Activated CD4-positive, CD25-positive, alpha-beta regulatory T cell treated with anti-CD3 and anti-CD28 coated beads, Interleukin-2, amount 50 U/mL, for 16 hours (primary cell): ENCODE results near the gene TOP3A.

Experiments
- DNase-seq: peaks from one replicate; pipeline ENCODE4 v3.0.0-alpha.2; 2020; ENCODE audit warnings: low read depth, low spot score

Gene TOP3A

DNA sequence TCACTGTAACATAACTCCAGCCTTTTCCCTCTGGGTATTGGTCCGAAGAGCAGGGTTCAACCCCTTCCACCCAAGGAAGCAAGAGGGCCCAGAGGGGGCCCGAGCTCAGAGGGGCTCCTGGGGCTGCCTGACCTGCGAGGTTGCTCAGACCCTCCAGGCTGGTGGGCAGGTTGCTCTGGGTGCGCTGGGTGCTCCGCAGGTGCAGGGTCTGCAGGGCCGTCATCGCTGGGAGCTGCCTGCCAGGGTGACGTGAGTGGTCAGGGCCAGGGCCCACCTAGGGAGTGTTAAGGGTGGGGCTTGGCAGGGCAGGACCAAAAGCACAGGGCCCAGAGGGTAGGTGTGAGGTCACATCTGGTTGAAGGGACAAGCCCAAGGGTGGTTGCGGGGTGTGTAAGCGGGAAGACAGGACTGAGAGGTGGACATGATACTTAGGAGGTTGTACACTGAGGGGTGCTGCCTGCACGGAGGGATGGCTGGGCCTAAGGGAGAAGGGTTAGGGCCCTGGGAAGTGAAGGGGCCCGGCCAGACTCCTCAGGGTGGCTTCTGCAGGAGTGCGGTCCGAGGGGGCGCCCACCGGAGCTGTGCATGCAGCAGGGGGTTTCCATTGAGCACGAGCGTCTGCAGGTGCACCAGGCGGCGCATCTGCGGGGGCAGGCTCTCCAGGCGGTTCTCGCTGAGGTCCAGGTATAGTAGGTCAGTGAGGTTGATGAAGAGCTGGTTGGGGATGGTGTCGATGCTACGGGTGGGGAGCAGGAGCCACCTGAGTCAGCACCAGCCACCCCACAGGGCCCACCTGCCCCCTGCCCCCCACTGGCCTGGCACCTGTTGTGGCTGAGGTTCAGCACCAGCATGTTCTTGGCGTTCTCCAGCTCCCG is 60.6 kb downstream of the TOP3A start:
- DNase-seq: no peak

DNA sequence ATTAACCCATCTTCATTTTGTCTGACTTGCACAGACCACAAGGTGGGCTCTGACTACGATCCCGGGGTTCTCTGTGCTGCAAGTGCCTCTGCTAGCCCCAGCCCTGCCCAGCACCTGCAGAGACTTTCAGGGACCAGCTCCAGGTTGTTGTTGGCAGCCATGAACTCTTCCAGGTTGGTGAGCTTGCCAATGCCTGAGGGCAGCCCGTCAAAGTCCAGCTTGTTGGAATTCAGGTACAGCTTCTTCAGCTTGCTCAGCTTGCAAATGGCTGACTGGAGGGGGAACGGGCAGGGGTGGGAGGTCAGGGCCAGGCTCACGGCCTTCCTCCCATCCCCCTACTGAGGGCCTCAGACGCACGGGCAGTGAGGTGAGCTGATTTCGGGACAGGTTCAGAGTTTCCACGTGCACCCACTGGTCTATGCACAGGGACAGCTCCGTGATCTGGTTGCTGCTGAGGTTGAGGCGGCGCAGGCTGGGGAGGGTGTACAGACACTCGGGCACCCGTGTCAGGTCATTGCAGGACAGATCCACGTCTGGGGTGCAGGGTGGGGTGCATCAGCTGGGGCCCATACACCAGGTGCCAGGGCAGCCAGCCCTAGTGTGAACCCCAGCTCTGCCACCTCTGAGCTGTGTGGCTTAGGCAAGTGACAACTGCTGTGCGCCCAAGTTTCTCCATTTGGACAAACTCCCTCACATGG is 61.5 kb downstream of the TOP3A start:
- no peak for DNase-seq

DNA sequence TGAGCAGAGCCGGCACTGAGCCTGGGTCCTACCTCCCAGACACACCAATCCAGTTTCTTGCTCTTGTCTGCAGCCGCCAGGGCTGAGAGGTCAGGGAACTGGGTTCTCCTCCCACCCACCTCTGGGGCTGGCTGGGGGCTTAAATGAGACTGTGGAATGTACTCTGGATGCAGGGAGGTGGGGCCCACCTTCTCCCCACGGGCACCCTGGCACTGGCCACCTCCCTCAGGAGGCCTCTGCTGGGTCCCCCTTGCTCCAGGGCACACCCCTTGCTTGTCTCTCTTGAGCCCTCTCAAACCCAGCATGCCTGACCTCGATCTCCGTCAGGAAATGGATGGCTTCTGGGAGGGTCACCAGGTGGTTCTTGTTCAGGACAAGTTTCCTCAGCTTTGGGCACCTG is 62.6 kb downstream of the TOP3A start:
- DNase-seq: no peak

DNA sequence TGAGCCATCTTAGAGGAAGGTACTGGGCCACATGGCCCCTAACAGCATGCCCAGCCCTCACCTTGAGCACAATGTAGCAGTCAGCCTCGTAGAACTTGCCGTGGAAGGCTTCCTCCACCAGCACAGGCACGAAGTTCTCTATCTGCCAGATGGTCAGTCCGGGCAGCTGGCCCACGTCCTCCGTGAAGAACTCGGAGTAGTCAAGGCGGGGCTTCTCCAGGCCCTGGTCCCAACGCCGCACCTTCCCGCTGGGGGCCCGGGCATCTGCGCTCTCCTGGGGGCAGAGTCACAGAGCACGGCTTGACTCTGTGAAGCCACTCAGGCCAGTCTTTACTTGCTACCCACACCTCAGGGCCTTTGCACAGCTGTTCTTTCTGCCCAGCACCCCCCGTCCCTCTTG is 63.6 kb downstream of the TOP3A start:
- no peak for DNase-seq

DNA sequence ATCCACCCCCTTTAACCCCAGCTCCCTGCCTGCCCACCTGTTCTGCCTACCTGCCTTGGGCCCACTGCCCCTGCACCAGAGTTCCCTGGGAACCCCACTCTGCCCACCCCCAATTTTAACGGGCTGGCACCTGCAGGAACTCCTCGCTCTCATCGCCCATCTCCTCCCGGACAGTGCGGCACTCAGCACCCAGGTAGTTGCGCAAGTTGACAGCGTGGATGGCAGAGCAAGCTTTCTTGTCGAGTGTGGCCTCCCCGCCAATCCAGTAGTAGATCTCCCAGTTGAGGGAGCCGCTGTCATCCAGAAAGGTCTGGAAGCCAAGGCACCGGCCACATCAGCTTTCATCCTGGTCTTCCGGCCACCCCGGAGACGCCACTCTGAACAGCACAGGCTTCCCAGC is 64.1 kb downstream of the TOP3A start:
- DNase-seq: no peak

DNA sequence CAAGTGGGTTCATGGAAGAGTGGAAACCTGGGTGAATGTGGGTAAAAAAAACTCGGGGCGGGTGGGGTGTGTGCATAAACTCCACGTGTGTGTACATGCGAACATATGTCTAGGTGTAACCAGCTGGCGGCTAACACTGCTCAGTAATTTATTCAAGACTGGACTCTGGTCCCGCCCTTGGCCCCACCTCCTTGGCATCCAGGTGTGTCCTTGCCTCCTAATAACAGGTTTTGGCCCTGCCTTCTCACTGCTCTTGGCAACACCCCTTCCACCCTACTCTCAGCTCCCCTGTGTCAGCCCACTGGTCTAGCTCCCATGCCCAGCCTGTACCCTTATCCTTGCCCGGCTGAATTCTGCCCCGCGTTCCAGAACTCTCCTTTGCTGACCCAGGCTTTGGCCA is 64.5 kb downstream of the TOP3A start:
- no peak for DNase-seq

DNA sequence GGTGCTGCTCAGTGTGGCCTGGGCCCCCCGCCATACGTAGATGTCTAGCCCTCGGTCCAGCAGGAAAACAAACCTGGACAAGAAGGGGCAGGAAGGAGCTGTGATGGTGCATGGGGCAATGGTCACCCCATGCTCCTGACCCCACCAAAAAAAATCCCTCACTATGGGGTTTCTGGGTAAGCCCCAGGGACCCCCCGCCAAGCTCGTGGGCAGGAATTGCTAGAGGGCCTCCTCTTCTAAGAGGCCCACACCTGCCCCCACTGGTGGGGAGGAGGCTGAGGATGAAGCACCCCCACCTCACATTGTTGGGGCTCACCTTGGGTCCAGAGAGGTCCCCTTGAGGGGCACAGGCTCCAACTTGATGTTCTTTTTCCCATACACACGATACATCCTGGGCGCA is 66.0 kb downstream of the TOP3A start:
- no peak for DNase-seq

DNA sequence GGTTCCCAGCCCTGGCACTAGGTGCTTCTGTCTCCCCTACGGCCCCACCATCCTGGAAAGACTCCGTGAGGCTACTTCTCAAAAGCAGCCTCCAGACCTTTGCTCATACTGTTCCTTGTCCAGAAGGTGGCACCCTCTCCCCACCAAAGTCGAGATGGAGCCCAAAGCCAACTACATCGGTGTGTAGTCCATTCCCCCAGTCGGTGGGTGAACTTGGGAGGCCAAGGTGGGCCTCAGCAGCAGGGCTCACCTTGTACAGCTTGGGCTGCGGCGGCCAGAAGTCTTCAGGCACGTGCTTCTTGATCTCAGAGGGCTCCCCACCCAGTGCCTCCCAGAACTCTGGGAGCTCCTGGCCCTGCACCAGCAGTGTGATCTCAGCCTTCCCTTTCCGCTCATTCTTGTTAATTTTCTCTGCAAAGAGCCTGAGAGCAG is 66.5 kb downstream of the TOP3A start:
- peak; percentile 34 for DNase-seq

DNA sequence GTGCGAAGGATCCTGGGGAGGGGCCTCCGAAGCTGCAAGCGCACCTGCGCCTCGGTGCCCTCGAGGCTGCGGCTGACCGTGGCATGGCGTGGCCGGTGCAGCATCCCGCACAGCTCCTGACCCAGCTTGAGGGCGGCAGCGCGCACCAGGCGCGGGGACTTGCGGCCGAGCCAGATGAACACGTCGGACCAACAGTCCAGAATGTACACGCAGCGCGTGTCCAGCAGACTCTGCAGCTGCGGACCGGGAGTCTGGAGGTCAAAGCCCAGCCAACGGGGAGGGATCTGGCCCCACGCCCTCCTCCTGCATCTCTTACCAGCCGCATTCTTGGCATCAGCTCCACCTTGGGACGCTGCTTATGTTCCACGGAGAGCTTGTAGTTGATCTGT is 67.2 kb downstream of the TOP3A start:
- DNase-seq: no peak

DNA sequence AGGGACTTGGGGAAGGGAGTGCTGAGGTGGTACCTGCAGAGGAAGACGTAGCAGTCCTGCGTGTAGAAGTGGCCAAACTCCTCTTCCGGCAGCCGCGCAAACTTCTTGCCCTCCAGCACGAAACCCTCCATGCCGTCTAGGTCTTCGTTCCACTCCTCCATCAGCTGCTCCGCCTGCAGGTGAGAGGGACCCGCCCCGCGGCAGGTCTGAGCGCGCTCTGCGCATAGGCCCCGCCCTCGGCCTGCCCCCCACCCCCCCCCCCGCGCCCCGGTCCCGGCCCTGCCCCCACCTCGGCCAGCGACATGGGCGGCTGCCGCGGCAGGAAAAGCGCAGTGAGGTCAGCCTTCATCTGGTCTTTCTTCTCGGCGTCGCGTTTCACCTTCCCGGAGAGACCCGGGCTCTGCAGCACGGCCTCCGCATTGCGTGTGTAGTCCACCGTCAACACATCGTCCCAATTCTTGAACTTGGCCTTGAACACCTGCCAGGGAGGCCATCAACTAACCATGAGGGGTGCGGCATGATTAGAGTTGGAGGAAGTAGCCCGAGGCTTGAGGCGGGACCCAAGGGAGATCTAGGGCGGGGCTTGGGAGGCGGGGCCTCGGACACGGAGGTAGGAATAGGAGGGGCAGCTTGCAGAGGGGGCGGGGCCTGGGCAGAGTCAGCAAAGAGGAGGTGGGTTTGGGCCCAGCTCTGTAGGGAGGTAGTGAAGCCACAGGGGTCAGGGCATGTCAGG is 67.7 kb downstream of the TOP3A start:
- no peak for DNase-seq

DNA sequence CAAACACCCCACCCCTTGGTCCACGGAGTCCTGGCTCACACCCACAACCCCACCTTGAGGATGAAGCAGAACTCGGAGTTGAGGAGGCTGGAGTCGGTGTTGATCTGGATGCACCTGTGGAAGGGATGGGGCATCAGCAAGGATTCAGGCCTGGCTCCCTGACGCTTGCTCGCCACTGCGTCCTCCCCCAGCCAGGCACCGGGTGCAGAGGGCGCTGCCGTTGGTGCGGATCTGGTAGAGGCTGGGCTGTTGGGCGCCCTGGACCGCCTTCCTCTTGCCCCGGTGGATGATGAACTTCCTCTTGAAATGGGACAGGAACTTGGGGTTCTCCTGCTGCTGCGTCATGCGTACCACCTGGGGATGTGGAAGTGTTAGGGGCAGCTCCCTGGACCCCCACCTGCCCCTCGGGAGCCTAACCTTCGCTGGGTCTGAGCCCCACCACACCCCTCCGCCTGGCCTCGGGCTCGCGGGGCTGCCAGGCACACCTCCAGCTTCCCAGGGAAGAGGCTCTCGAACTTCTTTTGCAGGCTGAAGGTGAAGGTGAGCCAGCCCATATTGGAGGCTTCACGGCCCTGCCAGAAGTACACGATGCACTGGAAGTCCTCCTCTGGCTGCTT is 68.6 kb downstream of the TOP3A start:
- DNase-seq: no peak

DNA sequence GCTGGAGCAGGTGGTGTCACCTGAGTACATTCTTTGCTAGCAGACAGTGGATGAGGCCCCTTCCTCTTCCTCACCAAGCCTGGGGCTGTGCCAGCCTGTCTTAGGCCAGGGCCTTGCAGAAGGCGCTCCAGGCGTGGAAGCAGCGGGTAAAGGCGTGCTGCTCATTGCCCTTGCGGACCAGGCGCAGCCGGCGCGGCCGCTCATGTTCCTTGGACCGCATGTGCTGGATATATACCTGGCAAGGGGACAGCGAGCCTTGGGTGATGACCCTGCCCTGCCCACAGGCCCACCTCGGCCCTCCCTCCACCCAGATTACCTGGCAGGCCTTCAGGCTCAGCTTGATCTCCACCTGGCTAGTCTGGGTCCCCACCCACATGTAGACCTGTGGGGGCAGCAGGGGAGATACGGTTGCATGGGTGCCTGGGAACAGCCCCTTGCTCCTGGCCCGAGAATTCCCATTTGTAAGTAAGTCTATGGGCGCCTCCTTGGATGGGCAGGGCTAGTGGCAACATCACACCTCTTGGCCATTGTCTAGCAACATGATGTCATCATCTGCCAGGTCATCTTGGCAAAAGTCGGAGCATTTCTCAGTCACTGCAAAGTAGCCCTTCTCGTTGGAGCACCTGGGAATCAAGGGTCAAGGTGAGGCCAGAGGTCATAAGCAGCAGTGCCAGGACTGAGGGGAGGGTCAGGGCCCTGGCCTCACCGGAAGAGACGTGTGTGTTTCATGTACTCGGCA is 69.6 kb downstream of the TOP3A start:
- DNase-seq: no peak

DNA sequence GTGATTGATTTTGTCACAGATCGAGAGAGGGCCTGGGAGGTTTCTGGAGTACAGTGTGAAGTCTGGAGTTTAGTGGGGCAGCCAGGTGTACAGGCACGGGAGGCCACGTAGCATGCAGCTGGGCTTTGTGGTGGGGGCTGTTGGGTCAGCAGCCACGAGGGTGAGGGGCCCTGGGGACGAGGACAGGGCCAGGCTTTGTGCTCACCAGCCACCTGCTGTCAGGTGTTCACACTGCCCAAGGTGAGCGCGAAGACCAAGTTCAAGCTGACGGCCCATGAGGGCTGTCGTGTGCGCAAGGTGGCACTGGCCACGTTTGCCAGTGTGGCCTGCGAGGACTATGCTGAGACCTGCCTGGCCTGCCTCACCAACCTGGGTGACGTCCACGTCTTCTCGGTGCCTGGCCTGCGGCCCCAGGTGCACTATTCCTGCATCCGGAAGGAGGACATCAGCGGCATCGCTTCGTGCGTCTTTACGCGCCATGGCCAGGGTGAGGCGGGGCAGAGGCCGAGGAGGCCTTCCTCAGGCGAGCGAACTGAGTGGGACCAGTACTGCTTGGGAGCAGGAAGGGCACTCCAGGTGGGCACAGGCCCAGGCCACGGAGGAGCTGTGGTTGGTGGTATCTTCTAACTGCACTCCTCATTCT is 73.4 kb downstream of the TOP3A start:
- no peak for DNase-seq

DNA sequence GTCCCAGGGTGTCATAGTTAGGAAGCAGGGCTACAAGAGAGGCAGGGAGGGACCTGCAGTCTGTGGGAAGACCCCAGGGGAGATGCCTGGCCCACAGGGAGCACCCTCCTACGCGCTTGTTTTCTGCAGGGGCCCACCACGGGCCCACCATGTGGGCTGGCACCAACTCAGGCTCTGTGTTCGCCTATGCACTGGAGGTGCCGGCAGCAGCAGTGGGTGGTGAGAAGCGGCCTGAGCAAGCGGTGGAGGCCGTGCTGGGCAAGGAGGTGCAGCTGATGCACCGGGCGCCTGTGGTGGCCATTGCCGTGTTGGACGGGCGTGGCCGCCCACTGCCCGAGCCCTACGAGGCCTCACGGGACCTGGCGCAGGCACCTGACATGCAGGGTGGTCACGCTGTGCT is 74.3 kb downstream of the TOP3A start:
- DNase-seq: no peak

DNA sequence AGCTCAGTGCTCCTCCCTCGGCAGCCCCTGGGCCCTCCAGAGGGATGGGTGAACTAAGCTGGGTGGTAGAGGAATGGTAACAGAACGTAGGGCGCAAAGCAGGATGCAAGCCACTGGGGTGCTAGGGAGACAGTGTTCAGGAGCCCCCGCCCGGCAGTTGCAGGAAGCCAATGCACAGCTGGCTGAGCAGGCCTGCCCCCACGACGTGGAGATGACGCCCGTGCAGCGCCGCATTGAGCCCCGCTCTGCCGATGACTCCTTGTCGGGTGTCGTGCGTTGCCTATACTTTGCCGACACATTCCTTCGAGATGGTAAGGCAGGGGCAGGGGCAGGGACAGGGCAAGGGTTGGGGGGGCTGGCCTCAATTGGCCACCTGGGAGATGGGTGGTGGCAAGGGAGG is 76.5 kb downstream of the TOP3A start:
- DNase-seq: no peak

DNA sequence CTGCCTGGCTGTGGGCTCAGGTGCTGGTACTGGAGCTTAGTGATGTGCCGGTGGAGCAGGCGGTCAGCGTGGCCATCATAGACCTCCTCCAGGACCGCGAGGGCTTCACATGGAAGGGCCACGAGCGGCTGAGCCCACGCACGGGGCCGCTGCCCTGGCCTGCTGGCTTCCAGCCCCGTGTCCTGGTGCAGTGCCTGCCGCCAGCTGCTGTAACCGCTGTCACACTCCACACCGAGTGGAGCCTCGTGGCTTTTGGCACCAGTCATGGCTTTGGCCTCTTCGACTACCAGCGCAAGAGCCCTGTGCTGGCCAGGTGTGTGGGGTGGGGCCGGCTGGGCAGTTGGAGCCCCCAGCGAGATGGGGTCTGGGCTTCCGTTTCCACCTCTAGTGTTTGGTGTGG is 77.3 kb downstream of the TOP3A start:
- no peak for DNase-seq

DNA sequence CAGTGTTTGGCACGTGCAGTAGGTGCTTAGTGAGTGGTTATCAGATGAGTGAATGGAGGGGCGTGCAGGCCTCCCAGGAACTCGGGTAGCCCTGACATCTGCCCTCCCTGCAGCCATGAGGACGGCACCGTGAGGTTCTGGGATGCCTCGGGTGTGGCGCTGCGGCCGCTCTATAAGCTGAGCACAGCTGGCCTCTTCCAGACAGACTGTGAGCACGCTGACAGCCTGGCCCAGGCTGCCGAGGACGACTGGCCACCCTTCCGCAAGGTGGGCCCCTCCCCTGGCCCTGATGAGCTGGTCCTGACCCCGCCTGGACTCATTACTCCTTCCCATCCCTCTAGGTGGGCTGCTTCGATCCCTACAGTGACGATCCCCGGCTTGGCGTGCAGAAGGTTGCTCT is 78.3 kb downstream of the TOP3A start:
- DNase-seq: no peak

DNA sequence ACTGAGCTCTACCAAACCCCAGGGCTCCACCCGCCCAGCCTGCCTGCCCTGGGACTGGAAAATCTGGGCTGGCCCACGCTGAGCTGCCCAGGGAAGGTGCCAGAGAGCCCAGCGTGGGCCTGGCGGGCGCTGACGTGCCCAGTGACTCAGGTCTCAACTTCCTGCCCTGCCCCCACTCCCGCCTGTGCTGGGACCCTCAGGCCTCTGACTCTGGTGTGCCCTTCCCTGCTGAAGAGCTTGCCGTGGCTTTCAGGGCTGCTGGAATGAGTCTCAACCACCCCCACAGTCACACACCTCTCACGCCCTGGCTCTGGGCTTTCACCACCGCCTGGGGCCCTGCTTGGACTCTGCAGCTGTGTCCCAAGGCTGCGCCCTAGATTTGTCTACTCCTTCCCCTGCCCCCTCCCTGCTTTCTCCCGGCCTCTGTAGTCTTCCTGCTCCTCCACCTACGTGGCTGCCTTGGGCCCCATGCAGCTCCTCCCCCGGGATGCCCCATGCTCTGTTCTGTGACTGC is 79.0 kb downstream of the TOP3A start:
- no peak for DNase-seq

DNA sequence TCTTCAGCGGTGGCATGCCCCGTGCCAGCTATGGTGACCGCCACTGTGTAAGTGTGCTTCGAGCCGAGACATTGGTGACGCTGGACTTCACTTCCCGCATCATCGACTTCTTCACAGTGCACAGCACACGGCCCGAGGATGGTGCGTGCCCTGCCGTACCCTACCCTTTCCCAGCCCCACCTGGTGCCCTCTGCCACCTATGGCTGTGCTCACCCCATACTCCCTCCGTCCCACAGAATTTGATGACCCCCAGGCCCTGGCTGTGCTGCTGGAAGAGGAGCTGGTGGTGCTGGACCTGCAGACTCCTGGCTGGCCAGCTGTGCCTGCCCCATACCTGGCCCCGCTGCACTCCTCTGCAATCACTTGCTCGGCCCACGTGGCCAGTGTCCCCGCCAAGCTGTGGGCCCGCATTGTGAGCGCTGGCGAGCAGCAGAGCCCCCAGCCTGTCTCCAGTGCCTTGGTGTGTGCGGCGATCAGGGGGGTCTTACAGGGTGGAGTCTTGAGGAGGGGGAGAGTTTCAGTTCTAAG is 79.9 kb downstream of the TOP3A start:
- no peak for DNase-seq

DNA sequence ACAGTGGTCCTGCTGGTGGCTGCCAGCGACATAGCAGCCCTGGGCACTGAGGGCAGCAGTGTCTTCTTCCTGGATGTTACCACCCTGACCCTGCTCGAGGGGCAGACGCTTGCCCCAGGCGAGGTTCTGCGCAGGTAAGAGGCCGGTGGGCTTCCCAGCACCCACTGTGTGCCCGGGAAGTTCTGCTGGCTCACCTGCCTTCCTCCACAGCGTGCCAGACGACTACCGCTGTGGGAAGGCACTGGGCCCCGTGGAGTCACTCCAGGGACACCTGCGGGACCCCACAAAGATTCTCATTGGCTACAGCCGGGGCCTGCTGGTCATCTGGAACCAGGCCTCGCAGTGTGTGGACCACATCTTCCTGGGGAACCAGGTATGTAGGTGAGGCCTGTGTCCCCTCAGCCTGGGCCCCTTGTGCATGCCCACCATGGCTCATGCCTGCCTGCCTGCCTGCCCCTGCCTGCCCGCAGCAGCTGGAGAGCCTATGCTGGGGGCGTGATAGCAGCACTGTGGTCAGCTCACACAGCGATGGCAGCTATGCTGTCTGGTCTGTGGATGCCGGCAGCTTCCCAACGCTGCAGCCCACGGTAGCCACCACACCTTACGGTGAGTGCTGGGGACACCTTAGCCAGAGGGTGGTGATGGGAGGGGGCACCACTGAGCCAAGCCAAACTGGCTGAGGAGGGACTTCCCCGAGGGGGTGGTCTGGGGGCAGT is 80.8 kb downstream of the TOP3A start:
- DNase-seq: no peak
